Measurements from ENCODE around the gene PTPRZ1. TPM values are rescaled to one million over a fixed set of nuclear protein-coding genes. Genes with fewer than 3 reads are reported as not detected.

The PTPRZ1 gene
- polyA plus RNA-seq, 2 of the 4 experiments (the other 2 are of a cell fraction): not detected

DNA sequence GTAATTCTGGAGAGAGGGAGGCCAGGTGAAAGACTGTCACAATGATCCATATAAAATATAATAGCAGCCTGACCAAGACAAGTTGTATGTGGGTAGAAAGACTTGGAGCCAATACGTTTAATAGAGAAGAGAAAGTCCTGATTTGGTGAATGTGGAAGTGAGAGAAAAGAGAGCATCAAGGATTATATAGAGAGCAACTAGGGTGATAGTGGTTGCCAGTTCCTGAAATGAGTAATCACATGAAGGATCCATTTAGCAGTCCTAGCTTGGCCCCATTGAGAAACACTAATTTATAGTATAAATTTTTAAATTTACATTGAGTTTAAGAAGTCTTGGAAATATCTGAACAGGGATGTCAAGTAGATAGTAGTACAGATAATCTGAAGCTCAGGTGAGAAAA is 197.1 kb downstream of the PTPRZ1 start:
- no peak for DNase-seq (ENCODE audit: low read depth in 1 of 2, low spot score in 1 of 2)
- Histone ChIP-seq H3K4me1 (no peaks in the 10 kb centered on the region), H3K9me3 (no peaks in the 10 kb centered on the region), H3K27ac (no peak overlapping the region), H3K4me3 (no peak overlapping the region), H3K4me2 (no peak overlapping the region)
- 0% methylated on average over 1 of the region's 1 CpG for WGBS (ENCODE audit: missing lambda C conversion rate)
- no peak for ATAC-seq
- FAIRE-seq: no peak
- POLR2A ChIA-PET: no interaction called here
- CTCF ChIA-PET: no interaction called here
- TF ChIP-seq, protein P1, sequence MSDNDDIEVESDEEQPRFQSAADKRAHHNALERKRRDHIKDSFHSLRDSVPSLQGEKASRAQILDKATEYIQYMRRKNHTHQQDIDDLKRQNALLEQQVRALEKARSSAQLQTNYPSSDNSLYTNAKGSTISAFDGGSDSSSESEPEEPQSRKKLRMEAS (IDR thresholded peaks at IDR 0.05): no peak
- TF ChIP-seq HEYL (CRISPR knock-in tag; IDR thresholded peaks at IDR 0.05) (no peak), SREBF2 (IDR thresholded peaks at IDR 0.05) (no peak), MYC (IDR thresholded peaks at IDR 0.05; ENCODE audit: borderline replicate concordance, low read length) (no peak), POLR2A (IDR thresholded peaks at IDR 0.05; ENCODE audit: low read length) (no peak), CHD2 (IDR thresholded peaks at IDR 0.05; ENCODE audit: low read length, partially characterized antibody) (no peak), FOSL2 (IDR thresholded peaks at IDR 0.05) (no peak), FOSL2 (CRISPR knock-in tag; IDR thresholded peaks at IDR 0.05) (no peak), POLR2AphosphoS2 (conservative IDR thresholded peaks at IDR 0.05; ENCODE audit: low read length) (no peak)
- TF ChIP-seq, protein P2, sequence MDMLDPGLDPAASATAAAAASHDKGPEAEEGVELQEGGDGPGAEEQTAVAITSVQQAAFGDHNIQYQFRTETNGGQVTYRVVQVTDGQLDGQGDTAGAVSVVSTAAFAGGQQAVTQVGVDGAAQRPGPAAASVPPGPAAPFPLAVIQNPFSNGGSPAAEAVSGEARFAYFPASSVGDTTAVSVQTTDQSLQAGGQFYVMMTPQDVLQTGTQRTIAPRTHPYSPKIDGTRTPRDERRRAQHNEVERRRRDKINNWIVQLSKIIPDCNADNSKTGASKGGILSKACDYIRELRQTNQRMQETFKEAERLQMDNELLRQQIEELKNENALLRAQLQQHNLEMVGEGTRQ (IDR thresholded peaks at IDR 0.05): no peak
- TF ChIP-seq, protein P3, sequence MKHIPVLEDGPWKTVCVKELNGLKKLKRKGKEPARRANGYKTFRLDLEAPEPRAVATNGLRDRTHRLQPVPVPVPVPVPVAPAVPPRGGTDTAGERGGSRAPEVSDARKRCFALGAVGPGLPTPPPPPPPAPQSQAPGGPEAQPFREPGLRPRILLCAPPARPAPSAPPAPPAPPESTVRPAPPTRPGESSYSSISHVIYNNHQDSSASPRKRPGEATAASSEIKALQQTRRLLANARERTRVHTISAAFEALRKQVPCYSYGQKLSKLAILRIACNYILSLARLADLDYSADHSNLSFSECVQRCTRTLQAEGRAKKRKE (CRISPR knock-in tag; IDR thresholded peaks at IDR 0.05; ENCODE audit: low read depth): no peak
- TF ChIP-seq, protein P4, sequence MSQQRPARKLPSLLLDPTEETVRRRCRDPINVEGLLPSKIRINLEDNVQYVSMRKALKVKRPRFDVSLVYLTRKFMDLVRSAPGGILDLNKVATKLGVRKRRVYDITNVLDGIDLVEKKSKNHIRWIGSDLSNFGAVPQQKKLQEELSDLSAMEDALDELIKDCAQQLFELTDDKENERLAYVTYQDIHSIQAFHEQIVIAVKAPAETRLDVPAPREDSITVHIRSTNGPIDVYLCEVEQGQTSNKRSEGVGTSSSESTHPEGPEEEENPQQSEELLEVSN (IDR thresholded peaks at IDR 0.05; ENCODE audit: borderline replicate concordance, low read depth): no peak

DNA sequence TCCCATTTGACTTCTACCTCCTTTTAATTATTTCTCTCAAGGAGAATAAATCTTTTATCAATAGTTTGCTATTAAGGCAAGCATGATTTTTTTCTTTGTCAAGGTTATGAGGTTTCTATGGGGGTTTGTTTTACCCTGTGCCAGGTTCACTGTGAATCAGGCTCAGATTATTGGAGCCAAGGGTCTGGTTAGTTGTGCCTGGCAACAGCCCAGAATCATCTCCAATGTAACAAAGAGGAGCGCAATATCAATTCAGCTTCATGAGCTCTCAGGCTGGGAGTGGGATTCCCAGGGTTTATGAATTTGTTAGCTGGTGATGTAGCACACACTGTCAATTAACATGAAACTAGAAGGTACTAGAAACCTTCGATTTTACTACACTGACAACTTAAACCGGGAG is 197.9 kb downstream of the PTPRZ1 start:
- no peak overlapping the region for H3K27ac ChIP-seq
- H3K9me3 ChIP-seq: no peaks in the 10 kb centered on the region
- WGBS (ENCODE audit: missing lambda C conversion rate): 16% methylated on average over 3 of the region's 3 CpGs
- DNase-seq (ENCODE audit: low read depth in 1 of 2, low spot score in 1 of 2) (no peak), FAIRE-seq (no peak), ATAC-seq (no peak)
- no peak for TF ChIP-seq KDM5A (IDR thresholded peaks at IDR 0.05)
- TF ChIP-seq RAD21 (conservative IDR thresholded peaks at IDR 0.05 in 1 of 2, IDR thresholded peaks at IDR 0.05 in 1 of 2): no peak
- TF ChIP-seq, protein P5, sequence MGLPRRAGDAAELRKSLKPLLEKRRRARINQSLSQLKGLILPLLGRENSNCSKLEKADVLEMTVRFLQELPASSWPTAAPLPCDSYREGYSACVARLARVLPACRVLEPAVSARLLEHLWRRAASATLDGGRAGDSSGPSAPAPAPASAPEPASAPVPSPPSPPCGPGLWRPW (IDR thresholded peaks at IDR 0.05): no peak
- no peak for TF ChIP-seq ZC3H11A (IDR thresholded peaks at IDR 0.05)
- no peak for TF ChIP-seq KDM1A (IDR thresholded peaks at IDR 0.05; ENCODE audit: low read depth)
- TF ChIP-seq CBX2 (IDR thresholded peaks at IDR 0.05; ENCODE audit: borderline replicate concordance, low read depth): no peak
- no peak for TF ChIP-seq CEBPB (IDR thresholded peaks at IDR 0.05)
- no peak for TF ChIP-seq MAZ (IDR thresholded peaks at IDR 0.05; ENCODE audit: borderline replicate concordance, low read depth, low read length)
- no peak for TF ChIP-seq RARB (CRISPR knock-in tag; IDR thresholded peaks at IDR 0.05)
- TF ChIP-seq RCOR1 (IDR thresholded peaks at IDR 0.05; ENCODE audit: low read depth, low read length): no peak
- no peak for TF ChIP-seq FOSL2 (IDR thresholded peaks at IDR 0.05)
- no peak for TF ChIP-seq FOSL2 (CRISPR knock-in tag; IDR thresholded peaks at IDR 0.05)
- TF ChIP-seq TP53 (CRISPR knock-in tag; IDR thresholded peaks at IDR 0.05): no peak
- TF ChIP-seq RFX5 (IDR thresholded peaks at IDR 0.05): no peak
- no peak for TF ChIP-seq CBX8 (IDR thresholded peaks at IDR 0.05)
- TF ChIP-seq, protein P6, sequence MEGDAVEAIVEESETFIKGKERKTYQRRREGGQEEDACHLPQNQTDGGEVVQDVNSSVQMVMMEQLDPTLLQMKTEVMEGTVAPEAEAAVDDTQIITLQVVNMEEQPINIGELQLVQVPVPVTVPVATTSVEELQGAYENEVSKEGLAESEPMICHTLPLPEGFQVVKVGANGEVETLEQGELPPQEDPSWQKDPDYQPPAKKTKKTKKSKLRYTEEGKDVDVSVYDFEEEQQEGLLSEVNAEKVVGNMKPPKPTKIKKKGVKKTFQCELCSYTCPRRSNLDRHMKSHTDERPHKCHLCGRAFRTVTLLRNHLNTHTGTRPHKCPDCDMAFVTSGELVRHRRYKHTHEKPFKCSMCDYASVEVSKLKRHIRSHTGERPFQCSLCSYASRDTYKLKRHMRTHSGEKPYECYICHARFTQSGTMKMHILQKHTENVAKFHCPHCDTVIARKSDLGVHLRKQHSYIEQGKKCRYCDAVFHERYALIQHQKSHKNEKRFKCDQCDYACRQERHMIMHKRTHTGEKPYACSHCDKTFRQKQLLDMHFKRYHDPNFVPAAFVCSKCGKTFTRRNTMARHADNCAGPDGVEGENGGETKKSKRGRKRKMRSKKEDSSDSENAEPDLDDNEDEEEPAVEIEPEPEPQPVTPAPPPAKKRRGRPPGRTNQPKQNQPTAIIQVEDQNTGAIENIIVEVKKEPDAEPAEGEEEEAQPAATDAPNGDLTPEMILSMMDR (IDR thresholded peaks at IDR 0.05): no peak
- no peak for TF ChIP-seq JUN (IDR thresholded peaks at IDR 0.05)
- TF ChIP-seq ESRRA (IDR thresholded peaks at IDR 0.05; ENCODE audit: borderline replicate concordance, low read length): no peak
- no peak for TF ChIP-seq TFCP2L1 (CRISPR knock-in tag; IDR thresholded peaks at IDR 0.05)
- H3K4me1 ChIP-seq: no peaks in the 10 kb centered on the region
- H3K4me3 ChIP-seq: no peak overlapping the region
- POLR2A ChIA-PET: no interaction called here
- no peak overlapping the region for H3K4me2 ChIP-seq
- CTCF ChIA-PET: no interaction called here
